Fibroblast of skin of right quadriceps (primary cell): ENCODE data around the gene SYNGR4.

Experiments
- DNase-seq: peaks from one replicate; pipeline ENCODE4 v3.0.0-alpha.2; 2013

SYNGR4 gene

DNA sequence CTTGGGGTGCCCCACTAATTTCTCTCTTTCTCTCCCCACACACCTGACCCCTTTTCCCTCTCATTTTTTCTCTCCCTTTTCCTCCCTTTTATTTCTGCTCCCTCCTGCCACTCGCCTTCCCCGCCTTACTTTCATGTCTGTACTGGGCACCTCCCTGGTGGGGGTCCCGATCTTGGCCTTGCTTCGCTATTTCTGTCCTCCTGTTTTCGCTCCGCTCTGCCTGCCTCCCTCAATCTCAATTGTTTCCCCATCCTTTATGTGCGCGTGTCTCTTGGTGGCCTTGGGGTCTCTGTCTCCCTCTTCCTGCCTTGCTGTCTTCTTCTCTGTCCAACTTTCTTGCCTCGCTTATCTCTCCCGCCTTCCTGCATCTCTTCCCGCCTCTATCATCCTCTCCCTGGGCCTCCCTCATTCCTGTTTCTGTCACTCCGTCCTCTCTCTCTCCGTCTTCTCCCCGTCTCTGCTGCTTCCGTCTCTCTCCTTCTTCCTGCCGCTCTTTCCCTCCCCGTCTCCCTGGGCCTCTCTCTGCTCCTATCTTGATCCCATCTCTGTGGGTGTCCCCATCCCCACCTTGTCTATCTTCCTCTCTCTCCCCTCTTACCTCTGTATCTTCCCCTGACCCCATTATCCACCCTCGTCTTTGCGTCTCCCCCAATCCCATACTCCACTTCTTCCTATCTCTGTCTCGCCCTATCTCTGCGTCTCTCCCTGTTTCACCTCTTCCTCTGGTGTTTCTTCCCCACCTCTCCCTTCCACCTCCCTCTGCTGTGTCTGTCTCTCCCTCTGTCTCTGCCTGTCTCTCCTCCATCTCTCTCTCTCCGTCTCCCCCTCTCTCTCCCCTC, 33.3 kb downstream of the SYNGR4 start:
- no peak for DNase-seq

DNA sequence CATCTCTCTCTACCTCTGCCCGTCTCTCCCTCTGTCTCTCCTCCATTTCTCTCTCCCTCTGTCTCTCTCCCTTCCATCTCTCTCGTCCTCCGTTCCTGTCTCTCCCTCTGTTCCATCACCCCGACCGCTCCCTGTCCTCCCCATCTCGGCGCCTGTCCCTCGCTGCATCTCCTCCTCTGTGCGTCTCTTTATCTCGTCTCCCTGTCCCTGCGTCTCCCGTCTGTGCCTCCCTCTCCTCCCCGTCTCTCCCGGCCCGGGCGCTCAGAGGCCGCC, 33.9 kb downstream of the SYNGR4 start:
- DNase-seq, result no peak

DNA sequence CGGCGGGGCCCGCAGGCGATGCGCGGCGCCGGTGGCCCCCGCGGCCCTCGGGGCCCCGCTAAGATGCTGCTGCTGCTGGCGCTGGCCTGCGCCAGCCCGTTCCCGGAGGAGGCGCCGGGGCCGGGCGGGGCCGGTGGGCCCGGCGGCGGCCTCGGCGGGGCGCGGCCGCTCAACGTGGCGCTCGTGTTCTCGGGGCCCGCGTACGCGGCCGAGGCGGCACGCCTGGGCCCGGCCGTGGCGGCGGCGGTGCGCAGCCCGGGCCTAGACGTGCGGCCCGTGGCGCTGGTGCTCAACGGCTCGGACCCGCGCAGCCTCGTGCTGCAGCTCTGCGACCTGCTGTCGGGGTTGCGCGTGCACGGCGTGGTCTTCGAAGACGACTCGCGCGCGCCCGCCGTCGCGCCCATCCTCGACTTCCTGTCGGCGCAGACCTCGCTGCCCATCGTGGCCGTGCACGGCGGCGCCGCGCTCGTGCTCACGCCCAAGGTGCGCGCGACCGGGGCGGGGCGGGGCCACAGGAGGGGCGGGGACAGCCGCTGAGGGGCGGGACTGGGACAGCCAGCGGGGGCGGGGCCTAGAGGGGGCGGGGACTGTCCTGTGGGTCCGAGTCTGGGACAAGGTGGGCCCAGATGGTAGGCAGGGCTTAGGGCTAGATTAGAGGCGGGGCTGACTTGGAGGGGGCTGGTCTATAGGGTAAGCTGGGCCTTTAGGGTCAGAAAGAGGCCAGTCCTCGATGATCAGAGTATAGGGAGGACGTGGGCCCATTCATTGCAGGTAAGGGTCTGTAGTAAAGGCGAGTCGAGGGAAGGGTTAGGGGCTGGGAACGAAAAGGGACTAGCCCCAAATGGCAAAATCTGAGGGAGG, 34.4 kb downstream of the SYNGR4 start:
- DNase-seq, result peak; percentile 85

DNA sequence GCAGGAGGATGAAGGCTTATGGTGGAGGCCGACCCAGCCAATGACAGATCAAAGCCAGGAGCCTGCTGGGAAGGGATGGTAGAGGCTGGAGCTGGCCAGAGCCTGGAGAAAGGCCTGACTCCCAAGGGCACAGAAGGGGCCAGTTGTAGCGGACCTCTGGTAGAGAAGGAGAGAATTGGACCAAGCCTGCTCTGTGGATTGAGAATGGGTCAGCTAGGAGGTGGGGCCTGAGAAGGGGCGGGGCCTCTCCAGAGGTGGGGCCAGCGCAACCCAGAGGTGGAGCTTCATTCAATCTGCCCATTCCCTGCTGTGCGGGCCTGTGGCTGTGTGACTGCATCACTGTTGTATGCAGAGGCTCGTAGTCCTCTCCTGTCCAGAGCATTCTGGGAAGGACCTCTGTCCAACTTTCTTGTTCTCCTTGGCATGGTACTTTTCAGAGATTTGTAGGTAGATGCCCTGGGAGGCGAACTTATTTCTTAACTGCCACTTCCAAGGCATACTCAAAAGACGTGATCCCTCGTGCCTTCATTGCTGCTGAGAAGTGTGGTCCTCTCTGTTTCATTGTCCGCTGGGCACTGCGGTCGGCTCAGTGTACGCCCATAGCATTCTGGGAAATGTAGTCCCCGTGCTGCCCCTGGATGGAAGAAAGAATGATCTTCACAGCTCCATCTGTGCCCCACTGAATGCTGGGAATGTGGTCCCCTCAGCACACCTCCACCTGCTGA, 36.0 kb downstream of the SYNGR4 start:
- peak; percentile 74 for DNase-seq

DNA sequence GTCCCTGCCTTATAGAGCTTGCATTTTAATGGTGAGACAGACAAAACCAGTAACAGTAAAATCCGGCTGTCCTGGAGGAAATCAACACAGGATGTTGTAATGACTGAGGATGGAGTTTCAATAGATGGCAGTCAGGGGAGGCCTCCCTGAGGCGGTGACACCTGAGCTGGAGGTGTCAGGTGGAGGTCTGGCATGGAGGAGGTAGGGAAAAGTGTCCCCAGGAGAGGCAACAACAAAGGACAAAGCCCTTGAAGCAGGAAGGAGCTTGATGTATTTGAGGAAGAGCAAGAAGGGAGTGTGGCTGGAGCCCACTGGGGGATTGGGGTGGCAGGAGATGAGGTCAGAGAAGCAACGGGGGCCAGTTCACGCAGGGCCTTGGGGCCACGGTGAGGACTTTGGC, 37.1 kb downstream of the SYNGR4 start:
- no peak for DNase-seq

DNA sequence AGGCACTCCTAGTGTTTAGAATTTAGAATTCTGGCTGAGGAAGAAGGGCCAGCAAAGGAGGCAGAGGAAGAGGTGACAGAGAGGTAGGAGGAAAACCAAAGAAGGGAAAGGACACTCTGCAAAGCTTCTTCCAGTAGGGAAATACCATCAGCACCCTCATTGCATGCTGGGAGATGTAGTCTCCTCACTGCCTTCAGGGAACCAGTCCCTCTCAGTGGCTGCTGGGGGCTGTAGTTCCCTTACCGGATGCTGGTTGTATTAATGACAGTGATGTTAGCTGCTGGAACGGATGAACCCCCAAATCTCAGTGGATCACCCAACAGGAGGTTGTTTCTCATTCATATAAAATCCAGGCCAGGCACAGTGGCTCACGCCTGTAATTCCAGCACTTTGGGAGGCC, 39.4 kb downstream of the SYNGR4 start:
- DNase-seq, result peak; percentile 61

DNA sequence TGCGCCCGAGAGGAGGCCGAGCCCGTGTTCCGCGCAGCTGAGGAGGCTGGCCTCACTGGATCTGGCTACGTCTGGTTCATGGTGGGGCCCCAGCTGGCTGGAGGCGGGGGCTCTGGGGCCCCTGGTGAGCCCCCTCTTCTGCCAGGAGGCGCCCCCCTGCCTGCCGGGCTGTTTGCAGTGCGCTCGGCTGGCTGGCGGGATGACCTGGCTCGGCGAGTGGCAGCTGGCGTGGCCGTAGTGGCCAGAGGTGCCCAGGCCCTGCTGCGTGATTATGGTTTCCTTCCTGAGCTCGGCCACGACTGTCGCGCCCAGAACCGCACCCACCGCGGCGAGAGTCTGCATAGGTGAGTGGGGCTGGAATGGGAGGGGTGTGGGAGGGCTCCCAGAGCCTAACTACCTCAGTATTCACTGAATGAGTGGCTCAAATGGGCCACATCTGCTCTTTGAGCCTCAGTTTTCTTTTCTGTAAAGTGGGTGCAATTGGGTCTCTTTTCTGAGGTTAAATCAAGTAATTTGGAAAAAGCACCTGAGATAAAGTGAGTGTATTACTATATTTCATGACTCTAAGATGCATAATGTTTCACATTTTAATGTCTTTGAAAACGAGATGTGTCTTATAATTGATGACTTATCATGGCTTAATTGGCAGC, 41.0 kb downstream of the SYNGR4 start:
- no peak for DNase-seq

DNA sequence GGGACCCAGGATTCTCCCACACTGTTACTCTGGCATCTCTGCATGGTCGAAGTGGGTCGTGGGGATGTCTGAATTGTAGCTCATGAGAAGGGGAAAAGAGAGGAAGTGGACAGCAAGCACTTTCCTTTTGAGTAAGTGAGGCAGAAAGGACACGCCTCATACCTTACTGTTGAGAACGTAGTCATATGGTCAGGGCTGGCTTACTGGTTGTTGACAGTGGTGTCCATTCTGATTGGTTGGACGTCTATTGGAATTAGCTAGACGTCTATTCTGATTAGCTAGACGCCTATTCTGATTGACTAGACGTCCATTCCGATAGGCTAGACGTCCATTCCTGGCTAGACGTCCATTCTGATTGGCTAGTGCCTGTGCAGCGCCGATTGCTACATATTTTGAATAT, 41.7 kb downstream of the SYNGR4 start:
- no peak for DNase-seq

DNA sequence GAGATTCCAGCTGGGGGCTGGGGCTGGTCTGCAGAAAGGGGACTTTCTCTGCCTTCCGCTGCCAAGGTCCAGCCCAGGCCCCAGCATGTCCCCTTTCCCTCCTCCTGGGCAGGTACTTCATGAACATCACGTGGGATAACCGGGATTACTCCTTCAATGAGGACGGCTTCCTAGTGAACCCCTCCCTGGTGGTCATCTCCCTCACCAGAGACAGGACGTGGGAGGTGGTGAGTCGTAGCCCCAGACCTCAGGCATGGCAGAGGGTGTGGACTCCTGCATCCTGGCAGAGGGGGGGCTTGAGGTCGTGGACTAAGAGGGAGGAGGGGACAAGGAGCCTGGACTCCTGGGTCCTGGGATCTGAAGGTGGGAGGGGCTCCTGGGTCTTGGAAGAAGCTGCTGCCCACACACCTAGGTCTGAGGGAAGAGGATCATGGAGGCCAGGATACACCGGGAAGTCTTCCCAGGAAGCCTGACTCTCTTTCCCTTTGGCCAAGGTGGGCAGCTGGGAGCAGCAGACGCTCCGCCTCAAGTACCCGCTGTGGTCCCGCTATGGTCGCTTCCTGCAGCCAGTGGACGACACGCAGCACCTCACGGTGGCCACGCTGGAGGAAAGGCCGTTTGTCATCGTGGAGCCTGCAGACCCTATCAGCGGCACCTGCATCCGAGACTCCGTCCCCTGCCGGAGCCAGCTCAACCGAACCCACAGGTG, 49.9 kb downstream of the SYNGR4 start:
- DNase-seq, result peak; percentile 71

DNA sequence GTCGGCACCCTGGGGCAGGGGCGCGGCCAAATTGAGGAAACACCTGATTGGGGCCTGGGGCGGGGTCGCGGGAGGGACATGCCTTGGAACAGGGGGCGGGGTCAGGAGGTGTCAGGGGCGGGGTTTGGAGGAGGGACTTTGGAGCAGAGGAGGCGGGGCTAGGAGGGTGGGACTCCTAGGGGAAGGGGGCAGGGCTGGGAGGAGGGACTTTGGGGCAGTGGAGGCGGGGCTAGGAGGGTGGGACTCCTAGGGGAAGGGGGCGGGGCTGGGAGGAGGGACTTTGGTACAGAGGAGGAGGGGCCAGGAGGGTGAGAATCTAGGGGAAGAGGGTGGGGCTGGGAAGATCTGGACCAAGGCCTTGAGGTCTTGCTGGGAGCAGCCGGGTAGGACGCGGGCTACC, 51.2 kb downstream of the SYNGR4 start:
- DNase-seq, result peak; percentile 70

DNA sequence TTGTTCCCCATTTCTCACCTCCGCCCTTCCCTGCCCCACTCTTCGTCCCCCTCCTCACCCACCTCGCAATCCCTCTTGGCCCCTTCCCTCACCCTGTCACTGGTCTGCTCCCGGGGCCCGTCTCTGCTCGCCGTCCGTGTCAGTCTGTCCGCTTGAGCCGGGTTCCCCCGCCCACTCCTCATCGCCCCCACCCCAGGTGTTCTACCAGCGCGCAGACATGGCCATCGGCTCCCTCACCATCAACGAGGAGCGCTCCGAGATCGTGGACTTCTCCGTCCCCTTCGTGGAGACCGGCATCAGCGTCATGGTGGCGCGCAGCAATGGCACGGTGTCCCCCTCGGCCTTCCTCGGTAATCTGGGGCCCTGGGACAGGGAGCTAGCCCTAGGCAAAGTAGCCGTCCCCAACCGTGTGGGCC, 51.6 kb downstream of the SYNGR4 start:
- DNase-seq, result no peak

DNA sequence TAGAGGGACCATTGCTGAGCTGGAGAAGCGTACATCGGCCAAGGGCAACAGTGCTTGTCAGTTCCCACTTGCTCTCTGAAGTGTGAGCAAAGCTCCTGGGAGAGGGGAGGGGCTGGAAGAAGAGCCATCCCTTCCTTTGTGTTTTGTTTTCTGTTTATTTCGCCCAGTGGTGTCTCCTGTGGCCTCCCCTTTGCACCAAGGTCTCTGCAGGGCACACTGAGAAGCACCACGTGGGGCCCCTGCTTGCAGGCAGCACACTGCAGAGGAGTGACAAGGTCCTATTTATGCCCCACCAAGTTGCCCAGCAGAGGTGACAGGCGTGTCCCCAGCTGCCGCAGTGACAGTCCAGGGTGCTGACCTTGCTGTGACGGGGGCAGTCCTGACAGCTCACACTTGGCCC, 53.3 kb downstream of the SYNGR4 start:
- DNase-seq, result no peak

DNA sequence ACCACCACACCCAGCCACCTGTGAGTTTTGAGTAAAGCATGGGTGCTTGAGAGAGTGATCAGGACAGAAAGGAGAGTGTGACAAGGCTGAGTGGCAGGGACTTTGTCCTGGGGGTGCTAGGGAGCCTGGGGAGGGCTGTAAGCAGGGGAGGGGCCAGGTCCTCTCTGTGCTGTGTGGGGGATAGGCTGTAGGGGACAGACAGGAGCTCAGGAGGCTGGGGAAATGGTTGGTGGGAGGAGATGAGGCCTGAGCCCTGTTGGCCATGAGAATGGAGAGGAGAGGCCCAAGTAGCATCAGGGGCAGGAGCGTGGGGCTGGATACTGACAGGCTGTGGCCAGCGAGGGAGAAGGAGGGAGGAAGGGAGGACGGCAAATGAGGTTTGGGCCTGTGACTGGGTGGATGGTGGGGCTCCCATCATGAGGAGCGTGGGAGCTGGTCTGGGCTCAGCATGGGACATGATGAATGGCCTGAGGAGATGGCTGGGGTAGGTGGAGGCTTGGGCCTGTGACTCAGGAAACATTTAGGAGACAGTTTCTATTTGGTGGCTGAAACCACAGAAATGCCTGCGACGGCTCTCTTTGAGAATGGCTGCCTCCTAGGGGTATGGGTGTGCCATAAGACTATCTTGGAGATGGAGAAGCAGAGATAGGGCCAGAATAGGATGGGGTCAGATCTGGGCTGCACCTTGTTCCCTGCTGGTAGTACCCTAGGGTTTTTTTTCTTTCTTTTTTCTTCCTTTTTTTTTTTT, 54.3 kb downstream of the SYNGR4 start:
- DNase-seq, result peak; percentile 73

DNA sequence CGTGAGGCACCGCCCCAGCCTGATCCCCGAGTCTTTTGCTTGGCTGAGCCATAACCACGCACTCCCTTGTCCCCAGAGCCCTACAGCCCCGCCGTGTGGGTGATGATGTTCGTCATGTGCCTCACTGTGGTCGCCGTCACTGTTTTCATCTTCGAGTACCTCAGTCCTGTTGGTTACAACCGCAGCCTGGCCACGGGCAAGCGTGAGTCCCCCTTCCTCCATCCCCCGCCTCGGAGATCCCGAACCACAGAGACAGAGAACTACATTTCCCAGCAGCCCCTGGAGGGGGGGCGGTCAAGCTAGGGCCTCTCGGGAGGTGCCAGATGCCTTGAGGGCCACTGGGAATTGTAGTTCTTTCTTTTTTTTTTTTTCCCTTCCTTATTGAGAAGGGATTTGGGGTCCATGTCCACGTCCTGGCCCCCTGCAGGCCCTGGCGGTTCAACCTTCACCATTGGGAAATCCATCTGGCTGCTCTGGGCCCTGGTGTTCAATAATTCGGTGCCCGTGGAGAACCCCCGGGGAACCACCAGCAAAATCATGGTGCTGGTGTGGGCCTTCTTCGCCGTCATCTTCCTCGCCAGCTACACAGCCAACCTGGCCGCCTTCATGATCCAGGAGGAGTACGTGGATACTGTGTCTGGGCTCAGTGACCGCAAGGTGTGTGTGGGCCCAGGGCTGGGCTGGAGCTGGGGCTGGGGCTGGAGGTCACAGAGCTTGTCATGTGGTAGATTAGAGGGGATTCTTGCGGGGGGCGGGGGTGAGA, 55.2 kb downstream of the SYNGR4 start:
- peak; percentile 60 for DNase-seq

DNA sequence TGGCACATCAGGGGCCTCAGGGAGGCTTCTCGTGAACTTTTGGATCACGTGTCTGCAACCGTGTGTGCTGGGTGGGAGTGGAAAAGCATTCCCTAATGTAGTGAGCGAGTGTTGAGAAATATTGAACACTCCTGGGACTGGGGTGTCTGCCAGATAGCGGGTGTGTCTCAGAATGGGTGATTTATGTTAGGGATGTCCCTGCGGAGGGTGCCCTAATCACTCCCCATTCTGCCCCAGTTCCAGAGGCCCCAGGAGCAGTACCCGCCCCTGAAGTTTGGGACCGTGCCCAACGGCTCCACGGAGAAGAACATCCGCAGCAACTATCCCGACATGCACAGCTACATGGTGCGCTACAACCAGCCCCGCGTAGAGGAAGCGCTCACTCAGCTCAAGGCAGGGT, 57.4 kb downstream of the SYNGR4 start:
- no peak for DNase-seq

DNA sequence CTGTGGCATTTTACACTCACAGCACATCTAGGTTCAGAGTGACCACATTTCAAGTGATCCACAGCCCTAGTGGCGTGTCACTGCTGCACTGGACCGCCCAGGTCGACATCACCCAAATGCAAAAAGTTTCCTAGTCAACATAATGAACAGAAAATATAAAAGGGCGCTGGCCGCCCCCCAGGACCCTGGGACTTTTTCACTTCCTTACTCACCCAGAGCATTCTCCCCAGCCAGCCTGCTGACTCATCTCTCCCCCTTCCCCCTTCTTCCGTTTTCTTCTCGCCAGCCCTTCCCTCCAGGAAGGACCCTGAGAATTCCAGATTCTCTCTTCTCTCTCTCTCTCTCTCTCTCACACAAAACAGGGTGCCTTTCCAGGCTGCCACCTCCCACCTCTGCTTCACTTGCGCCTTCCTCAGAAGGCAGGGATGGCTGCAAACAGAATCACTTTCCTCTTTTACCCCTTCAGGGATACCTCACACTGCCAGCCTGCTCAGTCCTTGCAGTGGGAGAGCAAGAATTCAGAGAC, 60.6 kb downstream of the SYNGR4 start:
- peak; percentile 80 for DNase-seq
